Measurements from ENCODE around the gene RNF130. TPM values are rescaled to one million over a fixed set of nuclear protein-coding genes. Genes with fewer than 3 reads are reported as not detected.
"Not testable (repeated sequence)": the region's sequence is repeated elsewhere in the genome, so short reads cannot be mapped to it uniquely, and the experiment has no call there.

The RNF130 gene
- total RNA-seq, 1 experiment from 2014 or later, result 37.4 TPM

- DNase-seq (ENCODE audit: low read depth), result no peak
These were observed 97.2 kb downstream of the RNF130 start for GRCh38 chr5:179974246-179974945.

- no peak for DNase-seq (ENCODE audit: low read depth)
These were observed 98.2 kb downstream of the RNF130 start for GRCh38 chr5:179973391-179973790.

GRCh38 chr5:179969110-179969509, 102.4 kb downstream of the RNF130 start:
- no peak for DNase-seq (ENCODE audit: low read depth)

GRCh38 chr5:179967489-179967888, 104.1 kb downstream of the RNF130 start:
- no peak for DNase-seq (ENCODE audit: low read depth)

GRCh38 chr5:179964015-179964414, 107.5 kb downstream of the RNF130 start:
- no peak for DNase-seq (ENCODE audit: low read depth)

GRCh38 chr5:179963375-179963774, 108.2 kb downstream of the RNF130 start:
- DNase-seq (ENCODE audit: low read depth), result no peak

GRCh38 chr5:179960204-179960831, 111.2 kb downstream of the RNF130 start:
- DNase-seq (ENCODE audit: low read depth), result no peak

GRCh38 chr5:179959641-179960040, 111.9 kb downstream of the RNF130 start:
- DNase-seq (ENCODE audit: low read depth), result no peak

GRCh38 chr5:179959118-179959517, 112.4 kb downstream of the RNF130 start:
- not testable (repeated sequence) for DNase-seq (ENCODE audit: low read depth)

GRCh38 chr5:179955630-179956029, 115.9 kb downstream of the RNF130 start:
- DNase-seq (ENCODE audit: low read depth), result no peak

GRCh38 chr5:179955062-179955461, 116.5 kb downstream of the RNF130 start:
- no peak for DNase-seq (ENCODE audit: low read depth)

- DNase-seq (ENCODE audit: low read depth), result no peak
These were observed 117.1 kb downstream of the RNF130 start for GRCh38 chr5:179954434-179954833.

GRCh38 chr5:179953987-179954386, 117.6 kb downstream of the RNF130 start:
- no peak for DNase-seq (ENCODE audit: low read depth)

- DNase-seq (ENCODE audit: low read depth), result no peak
These were observed 134.4 kb downstream of the RNF130 start for GRCh38 chr5:179936976-179937681.

GRCh38 chr5:179930788-179931473, 140.6 kb downstream of the RNF130 start:
- no peak for DNase-seq (ENCODE audit: low read depth)

- DNase-seq (ENCODE audit: low read depth), result no peak
These were observed 143.7 kb downstream of the RNF130 start for GRCh38 chr5:179927824-179928223.

- no peak for DNase-seq (ENCODE audit: low read depth)
These were observed 144.9 kb downstream of the RNF130 start for GRCh38 chr5:179926657-179927056.

GRCh38 chr5:179923436-179923835, 148.1 kb downstream of the RNF130 start:
- no peak for DNase-seq (ENCODE audit: low read depth)

- DNase-seq (ENCODE audit: low read depth), result no peak
These were observed 151.4 kb downstream of the RNF130 start for GRCh38 chr5:179920175-179920574.

- no peak for DNase-seq (ENCODE audit: low read depth)
These were observed 152.0 kb downstream of the RNF130 start for GRCh38 chr5:179919487-179920060.

- no peak for DNase-seq (ENCODE audit: low read depth)
These were observed 152.6 kb downstream of the RNF130 start for GRCh38 chr5:179918742-179919486.

All from Daoy (cell line).